Measurements from ENCODE around the gene ERMARD.

Gene ERMARD

GRCh38 chr6:169766232-169766631, 14.8 kb downstream of the ERMARD start:
- H3K18ac ChIP-seq (ENCODE audit: low read length): no peak overlapping the region

GRCh38 chr6:169766921-169767736, 15.7 kb downstream of the ERMARD start:
- no peak overlapping the region for H4K12ac ChIP-seq (ENCODE audit: low read depth, low read length)
- no peak overlapping the region for H2BK120ac ChIP-seq (ENCODE audit: insufficient read depth, low read length, poor library complexity)
- peak overlapping the region; percentile 75 for H3K9ac ChIP-seq (ENCODE audit: low read length)
- H3K18ac ChIP-seq (ENCODE audit: low read length): no peak overlapping the region
- H3K4ac ChIP-seq (ENCODE audit: low read depth, low read length): no peak overlapping the region
- H3K9me3 ChIP-seq (ENCODE audit: insufficient read depth, low read depth, low read length): peaks cover 2% of the 10 kb centered on the region
- H3K4me3 ChIP-seq (ENCODE audit: low read depth, low read length): peak overlapping the region; percentile 36
- H3K4me1 ChIP-seq (ENCODE audit: control insufficient read depth in 1 of 2, insufficient read depth in 2 of 2, low read length in 2 of 2): no peaks in the 10 kb centered on the region
- no peak overlapping the region for H4K8ac ChIP-seq (ENCODE audit: low read depth, low read length)
- no peak overlapping the region for H3K27ac ChIP-seq (ENCODE audit: low read depth, low read length)
- no peak overlapping the region for H2BK5ac ChIP-seq (ENCODE audit: low read depth, low read length, poor library complexity)
- H2AFZ ChIP-seq (ENCODE audit: insufficient read depth, low read length, poor library complexity): no peak overlapping the region
- H3K36me3 ChIP-seq (ENCODE audit: control insufficient read depth in 1 of 2, insufficient read depth in 2 of 2, low read length in 2 of 2): peaks cover 21 to 36% of the 10 kb centered on the region in 2 experiments
- no peaks in the 10 kb centered on the region for H3K79me2 ChIP-seq (ENCODE audit: control insufficient read depth, insufficient read depth, low read length, poor library complexity)
- H3K23ac ChIP-seq (ENCODE audit: low read length): peak overlapping the region; percentile 91
- no peak overlapping the region for H3K4me2 ChIP-seq (ENCODE audit: low read length)
- no CpG with 5 or more reads among the region's 13 CpGs for WGBS (ENCODE audit: extremely low coverage, insufficient coverage, insufficient read length)
- no peak overlapping the region for H4K91ac ChIP-seq (ENCODE audit: low read depth, low read length)
- no peak for DNase-seq
- no peak overlapping the region for H2BK12ac ChIP-seq (ENCODE audit: low read length)
- no peaks in the 10 kb centered on the region for H3K27me3 ChIP-seq (ENCODE audit: insufficient read depth, low read length)
- H3K14ac ChIP-seq (ENCODE audit: low read length): no peak overlapping the region
- no peak overlapping the region for H2AK5ac ChIP-seq (ENCODE audit: low read length)
- no peaks in the 10 kb centered on the region for H3K79me1 ChIP-seq (ENCODE audit: low read length)

More at GRCh38 chr6:169766232-169766631, 14.8 kb downstream of the ERMARD start:
- peaks cover 2% of the 10 kb centered on the region for H3K9me3 ChIP-seq (ENCODE audit: insufficient read depth, low read depth, low read length)
- H3K27me3 ChIP-seq (ENCODE audit: insufficient read depth, low read length): no peaks in the 10 kb centered on the region
- no peak overlapping the region for H2BK5ac ChIP-seq (ENCODE audit: low read depth, low read length, poor library complexity)
- H3K4ac ChIP-seq (ENCODE audit: low read depth, low read length): no peak overlapping the region
- no peak overlapping the region for H3K14ac ChIP-seq (ENCODE audit: low read length)
- no peak overlapping the region for H2BK12ac ChIP-seq (ENCODE audit: low read length)
- no peak overlapping the region for H3K4me3 ChIP-seq (ENCODE audit: low read depth, low read length)
- H4K8ac ChIP-seq (ENCODE audit: low read depth, low read length): no peak overlapping the region
- DNase-seq: no peak
- H3K79me1 ChIP-seq (ENCODE audit: low read length): no peaks in the 10 kb centered on the region
- H3K4me2 ChIP-seq (ENCODE audit: low read length): no peak overlapping the region
- no peak overlapping the region for H4K91ac ChIP-seq (ENCODE audit: low read depth, low read length)
- H3K9ac ChIP-seq (ENCODE audit: low read length): no peak overlapping the region
- no peak overlapping the region for H2AK5ac ChIP-seq (ENCODE audit: low read length)
- H3K4me1 ChIP-seq (ENCODE audit: control insufficient read depth in 1 of 2, insufficient read depth in 2 of 2, low read length in 2 of 2): no peaks in the 10 kb centered on the region
- H3K23ac ChIP-seq (ENCODE audit: low read length): no peak overlapping the region
- H3K79me2 ChIP-seq (ENCODE audit: control insufficient read depth, insufficient read depth, low read length, poor library complexity): no peaks in the 10 kb centered on the region
- no peak overlapping the region for H2BK120ac ChIP-seq (ENCODE audit: insufficient read depth, low read length, poor library complexity)
- peaks cover 15 to 29% of the 10 kb centered on the region in 2 experiments for H3K36me3 ChIP-seq (ENCODE audit: control insufficient read depth in 1 of 2, insufficient read depth in 2 of 2, low read length in 2 of 2)
- no CpG with 5 or more reads among the region's 5 CpGs for WGBS (ENCODE audit: extremely low coverage, insufficient coverage, insufficient read length)
- H4K12ac ChIP-seq (ENCODE audit: low read depth, low read length): no peak overlapping the region
- no peak overlapping the region for H2AFZ ChIP-seq (ENCODE audit: insufficient read depth, low read length, poor library complexity)
- no peak overlapping the region for H3K27ac ChIP-seq (ENCODE audit: low read depth, low read length)

- Histone ChIP-seq H2BK120ac (ENCODE audit: insufficient read depth, low read length, poor library complexity) (no peak overlapping the region), H2BK5ac (ENCODE audit: low read depth, low read length, poor library complexity) (no peak overlapping the region), H3K36me3 (ENCODE audit: control insufficient read depth in 1 of 2, insufficient read depth in 2 of 2, low read length in 2 of 2) (peaks cover 24% of the 10 kb centered on the region in 2 experiments), H3K14ac (ENCODE audit: low read length) (no peak overlapping the region), H3K4me1 (ENCODE audit: control insufficient read depth in 1 of 2, insufficient read depth in 2 of 2, low read length in 2 of 2) (no peaks in the 10 kb centered on the region), H4K91ac (ENCODE audit: low read depth, low read length) (no peak overlapping the region), H3K9me3 (ENCODE audit: insufficient read depth, low read depth, low read length) (no peaks in the 10 kb centered on the region), H3K27ac (ENCODE audit: low read depth, low read length) (no peak overlapping the region), H3K79me2 (ENCODE audit: control insufficient read depth, insufficient read depth, low read length, poor library complexity) (no peaks in the 10 kb centered on the region), H2AK5ac (ENCODE audit: low read length) (no peak overlapping the region), H3K4me2 (ENCODE audit: low read length) (no peak overlapping the region), H3K9ac (ENCODE audit: low read length) (no peak overlapping the region), H3K4me3 (ENCODE audit: low read depth, low read length) (no peak overlapping the region), H2AFZ (ENCODE audit: insufficient read depth, low read length, poor library complexity) (no peak overlapping the region), H3K79me1 (ENCODE audit: low read length) (no peaks in the 10 kb centered on the region), H3K18ac (ENCODE audit: low read length) (no peak overlapping the region), H3K23ac (ENCODE audit: low read length) (no peak overlapping the region), H3K27me3 (ENCODE audit: insufficient read depth, low read length) (no peaks in the 10 kb centered on the region), H3K4ac (ENCODE audit: low read depth, low read length) (no peak overlapping the region), H2BK12ac (ENCODE audit: low read length) (no peak overlapping the region), H4K12ac (ENCODE audit: low read depth, low read length) (no peak overlapping the region), H4K8ac (ENCODE audit: low read depth, low read length) (no peak overlapping the region)
- no peak for DNase-seq
- no CpG with 5 or more reads among the region's 9 CpGs for WGBS (ENCODE audit: extremely low coverage, insufficient coverage, insufficient read length)
These were observed 22.9 kb downstream of the ERMARD start for GRCh38 chr6:169774347-169774746.

- Histone ChIP-seq H3K9me3 (ENCODE audit: insufficient read depth, low read depth, low read length) (no peaks in the 10 kb centered on the region), H3K4me2 (ENCODE audit: low read length) (no peak overlapping the region), H4K8ac (ENCODE audit: low read depth, low read length) (no peak overlapping the region), H3K27ac (ENCODE audit: low read depth, low read length) (no peak overlapping the region), H4K91ac (ENCODE audit: low read depth, low read length) (no peak overlapping the region), H2BK120ac (ENCODE audit: insufficient read depth, low read length, poor library complexity) (no peak overlapping the region), H3K14ac (ENCODE audit: low read length) (no peak overlapping the region), H3K36me3 (ENCODE audit: control insufficient read depth in 1 of 2, insufficient read depth in 2 of 2, low read length in 2 of 2) (peaks cover 24 to 27% of the 10 kb centered on the region in 2 experiments), H4K12ac (ENCODE audit: low read depth, low read length) (no peak overlapping the region), H3K79me2 (ENCODE audit: control insufficient read depth, insufficient read depth, low read length, poor library complexity) (no peaks in the 10 kb centered on the region), H3K79me1 (ENCODE audit: low read length) (no peaks in the 10 kb centered on the region), H3K9ac (ENCODE audit: low read length) (no peak overlapping the region), H2BK5ac (ENCODE audit: low read depth, low read length, poor library complexity) (no peak overlapping the region), H2BK12ac (ENCODE audit: low read length) (no peak overlapping the region), H2AK5ac (ENCODE audit: low read length) (no peak overlapping the region), H3K27me3 (ENCODE audit: insufficient read depth, low read length) (no peaks in the 10 kb centered on the region), H3K4ac (ENCODE audit: low read depth, low read length) (no peak overlapping the region), H2AFZ (ENCODE audit: insufficient read depth, low read length, poor library complexity) (no peak overlapping the region), H3K18ac (ENCODE audit: low read length) (no peak overlapping the region), H3K4me3 (ENCODE audit: low read depth, low read length) (no peak overlapping the region), H3K4me1 (ENCODE audit: control insufficient read depth in 1 of 2, insufficient read depth in 2 of 2, low read length in 2 of 2) (no peaks in the 10 kb centered on the region), H3K23ac (ENCODE audit: low read length) (peak overlapping the region; percentile 17)
- DNase-seq: no peak
- WGBS (ENCODE audit: extremely low coverage, insufficient coverage, insufficient read length): no CpG with 5 or more reads among the region's 10 CpGs
These were observed 23.9 kb downstream of the ERMARD start for GRCh38 chr6:169775321-169775720.
